ENCODE measurements around the gene RASD1.

RASD1 gene

GRCh38 chr17:17538417-17539391 is 42.5 kb upstream of the RASD1 start:
- H3K4me2 ChIP-seq (ENCODE audit: low read length): no peak overlapping the region
- no peak overlapping the region for H3K14ac ChIP-seq (ENCODE audit: low read length)
- H2BK5ac ChIP-seq (ENCODE audit: low read depth, low read length, poor library complexity): no peak overlapping the region
- DNase-seq: no peak
- no peak overlapping the region for H3K27ac ChIP-seq (ENCODE audit: low read depth, low read length)
- no peak overlapping the region for H2BK12ac ChIP-seq (ENCODE audit: low read length)
- no peak overlapping the region for H3K18ac ChIP-seq (ENCODE audit: low read length)
- H2AK5ac ChIP-seq (ENCODE audit: low read length): no peak overlapping the region
- no peak overlapping the region for H4K12ac ChIP-seq (ENCODE audit: low read depth, low read length)
- no peak overlapping the region for H2AFZ ChIP-seq (ENCODE audit: insufficient read depth, low read length, poor library complexity)
- WGBS (ENCODE audit: extremely low coverage, insufficient coverage, insufficient read length): no CpG with 5 or more reads among the region's 10 CpGs
- H3K9me3 ChIP-seq (ENCODE audit: insufficient read depth, low read depth, low read length): no peaks in the 10 kb centered on the region
- H3K4me3 ChIP-seq (ENCODE audit: low read depth, low read length): no peak overlapping the region
- no peaks in the 10 kb centered on the region for H3K27me3 ChIP-seq (ENCODE audit: insufficient read depth, low read length)
- no peak overlapping the region for H4K8ac ChIP-seq (ENCODE audit: low read depth, low read length)
- no peak overlapping the region for H4K91ac ChIP-seq (ENCODE audit: low read depth, low read length)
- H3K4ac ChIP-seq (ENCODE audit: low read depth, low read length): no peak overlapping the region
- no peaks in the 10 kb centered on the region for H3K79me2 ChIP-seq (ENCODE audit: control insufficient read depth, insufficient read depth, low read length, poor library complexity)
- no peaks in the 10 kb centered on the region for H3K4me1 ChIP-seq (ENCODE audit: control insufficient read depth in 1 of 2, insufficient read depth in 2 of 2, low read length in 2 of 2)
- H3K23ac ChIP-seq (ENCODE audit: low read length): no peak overlapping the region
- no peaks in the 10 kb centered on the region for H3K36me3 ChIP-seq (ENCODE audit: control insufficient read depth in 1 of 2, insufficient read depth in 2 of 2, low read length in 2 of 2)
- no peaks in the 10 kb centered on the region for H3K79me1 ChIP-seq (ENCODE audit: low read length)
- H2BK120ac ChIP-seq (ENCODE audit: insufficient read depth, low read length, poor library complexity): no peak overlapping the region
- no peak overlapping the region for H3K9ac ChIP-seq (ENCODE audit: low read length)

- no peak overlapping the region for H2AK5ac ChIP-seq (ENCODE audit: low read length)
- no peaks in the 10 kb centered on the region for H3K79me2 ChIP-seq (ENCODE audit: control insufficient read depth, insufficient read depth, low read length, poor library complexity)
- H3K4ac ChIP-seq (ENCODE audit: low read depth, low read length): no peak overlapping the region
- no peak overlapping the region for H4K12ac ChIP-seq (ENCODE audit: low read depth, low read length)
- no peak overlapping the region for H4K91ac ChIP-seq (ENCODE audit: low read depth, low read length)
- H3K4me1 ChIP-seq (ENCODE audit: control insufficient read depth in 1 of 2, insufficient read depth in 2 of 2, low read length in 2 of 2): no peaks in the 10 kb centered on the region
- no peak overlapping the region for H3K4me3 ChIP-seq (ENCODE audit: low read depth, low read length)
- no peak for DNase-seq
- no peaks in the 10 kb centered on the region for H3K9me3 ChIP-seq (ENCODE audit: insufficient read depth, low read depth, low read length)
- H2AFZ ChIP-seq (ENCODE audit: insufficient read depth, low read length, poor library complexity): no peak overlapping the region
- no peak overlapping the region for H3K18ac ChIP-seq (ENCODE audit: low read length)
- no peak overlapping the region for H3K14ac ChIP-seq (ENCODE audit: low read length)
- H2BK5ac ChIP-seq (ENCODE audit: low read depth, low read length, poor library complexity): no peak overlapping the region
- no peak overlapping the region for H3K27ac ChIP-seq (ENCODE audit: low read depth, low read length)
- no CpG with 5 or more reads among the region's 15 CpGs for WGBS (ENCODE audit: extremely low coverage, insufficient coverage, insufficient read length)
- H3K27me3 ChIP-seq (ENCODE audit: insufficient read depth, low read length): no peaks in the 10 kb centered on the region
- H2BK12ac ChIP-seq (ENCODE audit: low read length): no peak overlapping the region
- H3K79me1 ChIP-seq (ENCODE audit: low read length): no peaks in the 10 kb centered on the region
- no peak overlapping the region for H3K4me2 ChIP-seq (ENCODE audit: low read length)
- H2BK120ac ChIP-seq (ENCODE audit: insufficient read depth, low read length, poor library complexity): no peak overlapping the region
- H4K8ac ChIP-seq (ENCODE audit: low read depth, low read length): no peak overlapping the region
- no peaks in the 10 kb centered on the region for H3K36me3 ChIP-seq (ENCODE audit: control insufficient read depth in 1 of 2, insufficient read depth in 2 of 2, low read length in 2 of 2)
- H3K23ac ChIP-seq (ENCODE audit: low read length): no peak overlapping the region
- H3K9ac ChIP-seq (ENCODE audit: low read length): no peak overlapping the region
Measured at GRCh38 chr17:17537311-17538099, 41.3 kb upstream of the RASD1 start.

- no CpG with 5 or more reads among the region's 15 CpGs for WGBS (ENCODE audit: extremely low coverage, insufficient coverage, insufficient read length)
Measured at GRCh38 chr17:17536702-17537101, 40.5 kb upstream of the RASD1 start.

DNA sequence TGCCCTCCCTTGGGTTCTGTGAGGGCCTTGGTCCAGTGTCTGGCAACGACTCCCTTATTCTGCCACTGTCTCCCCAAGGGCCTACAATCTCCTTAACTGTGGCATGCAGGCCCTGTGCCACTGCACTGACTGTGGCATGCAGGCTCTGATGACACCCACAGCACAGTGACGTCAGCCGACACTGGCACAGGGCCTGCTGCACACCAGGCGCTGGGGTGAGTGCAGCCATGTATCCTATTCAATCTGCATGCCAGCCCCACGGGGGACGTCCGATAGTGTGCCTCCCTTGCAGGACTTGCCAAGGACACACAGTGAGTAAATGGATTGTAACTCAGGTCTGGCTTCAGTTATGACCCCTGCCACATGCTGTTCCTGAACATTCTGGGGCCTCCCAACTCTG is 39.8 kb upstream of the RASD1 start:
- H3K9ac ChIP-seq (ENCODE audit: low read length): no peak overlapping the region
- no peak for DNase-seq
- H3K14ac ChIP-seq (ENCODE audit: low read length): no peak overlapping the region
- H4K12ac ChIP-seq (ENCODE audit: low read depth, low read length): no peak overlapping the region
- no peak overlapping the region for H3K4me3 ChIP-seq (ENCODE audit: low read depth, low read length)
- H3K4ac ChIP-seq (ENCODE audit: low read depth, low read length): no peak overlapping the region
- H3K79me2 ChIP-seq (ENCODE audit: control insufficient read depth, insufficient read depth, low read length, poor library complexity): no peaks in the 10 kb centered on the region
- H2BK5ac ChIP-seq (ENCODE audit: low read depth, low read length, poor library complexity): no peak overlapping the region
- H2AFZ ChIP-seq (ENCODE audit: insufficient read depth, low read length, poor library complexity): no peak overlapping the region
- H4K8ac ChIP-seq (ENCODE audit: low read depth, low read length): no peak overlapping the region
- H3K36me3 ChIP-seq (ENCODE audit: control insufficient read depth in 1 of 2, insufficient read depth in 2 of 2, low read length in 2 of 2): no peaks in the 10 kb centered on the region
- no peak overlapping the region for H4K91ac ChIP-seq (ENCODE audit: low read depth, low read length)
- H3K79me1 ChIP-seq (ENCODE audit: low read length): no peaks in the 10 kb centered on the region
- H3K27ac ChIP-seq (ENCODE audit: low read depth, low read length): no peak overlapping the region
- WGBS (ENCODE audit: extremely low coverage, insufficient coverage, insufficient read length): no CpG with 5 or more reads among the region's 7 CpGs
- no peak overlapping the region for H2AK5ac ChIP-seq (ENCODE audit: low read length)
- H3K23ac ChIP-seq (ENCODE audit: low read length): no peak overlapping the region
- H2BK12ac ChIP-seq (ENCODE audit: low read length): no peak overlapping the region
- no peaks in the 10 kb centered on the region for H3K4me1 ChIP-seq (ENCODE audit: control insufficient read depth in 1 of 2, insufficient read depth in 2 of 2, low read length in 2 of 2)
- no peaks in the 10 kb centered on the region for H3K9me3 ChIP-seq (ENCODE audit: insufficient read depth, low read depth, low read length)
- H2BK120ac ChIP-seq (ENCODE audit: insufficient read depth, low read length, poor library complexity): no peak overlapping the region
- no peak overlapping the region for H3K4me2 ChIP-seq (ENCODE audit: low read length)
- H3K18ac ChIP-seq (ENCODE audit: low read length): no peak overlapping the region
- H3K27me3 ChIP-seq (ENCODE audit: insufficient read depth, low read length): no peaks in the 10 kb centered on the region

More at GRCh38 chr17:17536702-17537101, 40.5 kb upstream of the RASD1 start:
- Histone ChIP-seq H3K36me3 (ENCODE audit: control insufficient read depth in 1 of 2, insufficient read depth in 2 of 2, low read length in 2 of 2) (no peaks in the 10 kb centered on the region), H3K4me1 (ENCODE audit: control insufficient read depth in 1 of 2, insufficient read depth in 2 of 2, low read length in 2 of 2) (no peaks in the 10 kb centered on the region), H3K79me2 (ENCODE audit: control insufficient read depth, insufficient read depth, low read length, poor library complexity) (no peaks in the 10 kb centered on the region), H2BK120ac (ENCODE audit: insufficient read depth, low read length, poor library complexity) (no peak overlapping the region), H3K9ac (ENCODE audit: low read length) (no peak overlapping the region), H3K27ac (ENCODE audit: low read depth, low read length) (no peak overlapping the region), H3K4me2 (ENCODE audit: low read length) (no peak overlapping the region), H2AK5ac (ENCODE audit: low read length) (no peak overlapping the region), H4K12ac (ENCODE audit: low read depth, low read length) (no peak overlapping the region), H3K23ac (ENCODE audit: low read length) (no peak overlapping the region), H4K8ac (ENCODE audit: low read depth, low read length) (no peak overlapping the region), H3K4ac (ENCODE audit: low read depth, low read length) (no peak overlapping the region), H4K91ac (ENCODE audit: low read depth, low read length) (no peak overlapping the region), H2BK5ac (ENCODE audit: low read depth, low read length, poor library complexity) (no peak overlapping the region), H3K18ac (ENCODE audit: low read length) (no peak overlapping the region), H3K79me1 (ENCODE audit: low read length) (no peaks in the 10 kb centered on the region), H3K27me3 (ENCODE audit: insufficient read depth, low read length) (no peaks in the 10 kb centered on the region), H3K4me3 (ENCODE audit: low read depth, low read length) (no peak overlapping the region), H3K9me3 (ENCODE audit: insufficient read depth, low read depth, low read length) (no peaks in the 10 kb centered on the region), H2AFZ (ENCODE audit: insufficient read depth, low read length, poor library complexity) (no peak overlapping the region), H3K14ac (ENCODE audit: low read length) (no peak overlapping the region), H2BK12ac (ENCODE audit: low read length) (no peak overlapping the region)
- DNase-seq: no peak

Measured in trophoblast cell (in vitro differentiated cells and primary cell).